Spinal cord (tissue), 10 donors: ENCODE measurements around the gene SYNPO. TPM values are rescaled to one million over a fixed set of nuclear protein-coding genes. Genes with fewer than 3 reads are reported as not detected.

Experiments used
- DNase-seq, 6 donors: peaks; one replicate each; pipeline versions ENCODE4 v3.0.0 to v3.0.0-alpha.2; 2013 to 2015; ENCODE audit warnings: low spot score in 6 of 6, low read depth in 4 of 6
- H3K27ac ChIP-seq: one replicate; pipeline ENCODE4 v1.5.1; 2013; ENCODE audit warnings: low read depth, low read length, control low read depth
- H3K27me3 ChIP-seq: one replicate; pipeline ENCODE4 v1.6.1; 2013; ENCODE audit warnings: low read length; ENCODE audit not compliant: control insufficient read depth, insufficient read depth
- H3K36me3 ChIP-seq: one replicate; pipeline ENCODE4 v1.6.1; 2013; ENCODE audit warnings: low read length; ENCODE audit not compliant: control insufficient read depth, insufficient read depth
- H3K4me1 ChIP-seq: one replicate; pipeline ENCODE4 v1.6.1; 2013; ENCODE audit warnings: low read length; ENCODE audit not compliant: control insufficient read depth, insufficient read depth
- H3K4me3 ChIP-seq: one replicate; pipeline ENCODE4 v1.5.1; 2013; ENCODE audit warnings: low read depth, low read length, control low read depth
- H3K9me3 ChIP-seq: one replicate; pipeline ENCODE4 v1.6.1; 2013; ENCODE audit warnings: low read length; ENCODE audit not compliant: control insufficient read depth, insufficient read depth
- WGBS: methylation state at CpG from one replicate; pipeline ENCODE4 v1.1.5; 2013; ENCODE audit warnings: missing lambda C conversion rate; ENCODE audit not compliant: insufficient coverage; 5-methylcytosine and 5-hydroxymethylcytosine counted together
- polyA plus RNA-seq, 2 donors: library from polyadenylated mRNA; unstranded; fragments of 120-200 nt; gene quantifications; one replicate each; pipeline ENCODE4 v1.2.1, GENCODE V29; 2013; ENCODE audit not compliant: insufficient read length in 2 of 2
- total RNA-seq, 2 donors: library from RNA; depleted of rRNA in 1 of 2; stranded (reverse); fragments of 120-200 nt in 1 of 2; fragments of >200 nt in 1 of 2; gene quantifications; one replicate each; pipeline versions ENCODE4 v1.2.3 to v1.2.4, GENCODE V29; 2013 to 2014
- donor health status: healthy.

The SYNPO gene
- total and polyA plus RNA-seq, 4 donors = 5.3 to 17.4 (median 10.9) TPM

- Histone ChIP-seq H3K27ac (no peak overlapping the region), H3K4me1 (peaks cover 58% of the 10 kb centered on the region), H3K36me3 (no peaks in the 10 kb centered on the region), H3K4me3 (no peak overlapping the region), H3K27me3 (peaks cover 4% of the 10 kb centered on the region), H3K9me3 (no peaks in the 10 kb centered on the region)
- 49% methylated on average over 2 of the region's 2 CpGs for WGBS
- DNase-seq = no peak
Measured at GRCh38 chr5:150622157-150622556, 18.3 kb upstream of the SYNPO start.

DNA sequence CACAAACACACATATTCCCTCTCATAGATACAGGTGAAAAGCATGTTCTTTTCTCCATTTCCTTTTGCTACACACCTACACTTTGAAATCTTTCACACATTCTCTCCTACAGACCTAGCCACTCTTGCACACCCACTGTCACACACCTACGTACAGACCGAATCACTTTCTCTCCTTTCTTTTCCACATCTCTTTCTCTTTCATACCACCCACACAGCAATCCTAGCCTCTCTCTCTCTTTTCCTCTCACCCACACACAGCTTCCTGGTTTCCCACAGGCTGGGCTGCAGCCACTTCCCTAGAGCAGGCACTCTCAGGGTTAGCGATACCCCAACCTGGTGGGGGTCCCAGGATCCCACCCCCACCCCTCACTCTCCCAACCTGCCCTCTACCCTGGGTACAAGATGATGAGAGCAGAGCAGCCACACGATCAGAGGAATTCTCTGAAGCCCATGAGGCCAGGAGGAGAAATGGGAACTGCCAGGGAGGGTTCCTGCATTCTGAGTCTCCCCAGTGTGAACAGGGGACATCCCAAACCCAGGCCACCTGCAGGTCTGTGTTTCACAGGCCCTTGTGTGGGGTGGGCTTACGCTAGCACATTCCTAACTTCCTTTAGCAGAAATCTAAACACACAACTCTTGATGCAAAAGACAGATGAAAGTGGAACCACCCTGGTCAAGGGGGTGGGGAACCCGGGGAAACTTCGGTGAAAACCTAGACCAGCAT is 17.1 kb upstream of the SYNPO start:
- no peak overlapping the region for H3K27ac ChIP-seq

DNA sequence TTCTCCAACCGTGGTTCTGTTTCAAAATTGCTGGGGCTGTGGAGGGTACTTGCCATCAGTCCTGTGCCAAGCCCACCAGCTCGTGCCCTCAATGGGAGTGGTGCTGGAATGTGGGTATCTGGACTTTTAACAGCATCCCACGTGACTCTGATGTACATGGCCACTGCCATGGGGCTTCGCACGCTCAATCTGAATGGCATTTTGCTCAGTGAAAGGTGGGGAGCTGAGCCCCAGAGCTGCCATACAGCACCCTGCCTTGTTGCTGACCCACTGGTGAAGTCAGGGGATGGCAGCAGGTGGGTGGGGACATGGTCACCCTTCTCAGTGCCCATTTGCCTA is 16.6 kb upstream of the SYNPO start:
- Histone ChIP-seq H3K27me3 (peaks cover 4% of the 10 kb centered on the region), H3K36me3 (no peaks in the 10 kb centered on the region), H3K4me3 (no peak overlapping the region), H3K27ac (no peak overlapping the region), H3K4me1 (peaks cover 52% of the 10 kb centered on the region), H3K9me3 (no peaks in the 10 kb centered on the region)
- DNase-seq = no peak
- WGBS = 77% methylated on average over 5 of the region's 5 CpGs

More for the DNA sequence above, 17.1 kb upstream of the SYNPO start:
- Histone ChIP-seq H3K36me3 (no peaks in the 10 kb centered on the region), H3K9me3 (no peaks in the 10 kb centered on the region), H3K27me3 (peaks cover 4% of the 10 kb centered on the region), H3K4me3 (no peak overlapping the region), H3K4me1 (peaks cover 57% of the 10 kb centered on the region)
- WGBS = 69% methylated on average over 5 of the region's 7 CpGs
- DNase-seq = no peak

- H3K4me1 ChIP-seq = peaks cover 45% of the 10 kb centered on the region
- no peaks in the 10 kb centered on the region for H3K9me3 ChIP-seq
- 3% methylated on average over 63 of the region's 74 CpGs for WGBS
- H3K4me3 ChIP-seq = peak overlapping the region; percentile 56
- no peaks in the 10 kb centered on the region for H3K36me3 ChIP-seq
- H3K27ac ChIP-seq = no peak overlapping the region
- peaks cover 4% of the 10 kb centered on the region for H3K27me3 ChIP-seq
- DNase-seq = peak in 2 of 6 donors; percentile 39 to 59
Measured at GRCh38 chr5:150624334-150625163, 15.9 kb upstream of the SYNPO start.

DNA sequence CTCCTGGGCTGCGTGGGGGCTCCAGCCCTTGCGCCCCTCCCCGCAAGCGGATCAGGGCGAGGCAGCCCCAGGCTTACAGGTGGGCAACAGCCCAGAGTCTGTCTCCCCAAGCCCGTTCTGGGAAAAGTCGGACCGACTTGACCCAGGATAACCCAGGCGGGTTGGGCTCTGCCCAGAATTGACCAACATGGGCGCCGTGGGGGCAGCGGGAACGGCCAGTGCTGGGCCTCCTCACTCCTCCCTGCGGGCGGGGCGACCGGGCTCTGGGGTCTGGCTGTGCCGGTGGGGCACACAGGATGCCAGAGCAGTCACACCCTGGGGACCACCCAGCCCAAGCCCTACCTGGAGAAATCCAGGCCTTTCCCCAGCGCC is 15.3 kb upstream of the SYNPO start:
- no peak for DNase-seq
- WGBS = 18% methylated on average over 18 of the region's 19 CpGs
- Histone ChIP-seq H3K27me3 (peaks cover 4% of the 10 kb centered on the region), H3K9me3 (no peaks in the 10 kb centered on the region), H3K36me3 (no peaks in the 10 kb centered on the region), H3K4me1 (peaks cover 40% of the 10 kb centered on the region), H3K4me3 (peak overlapping the region; percentile 56), H3K27ac (no peak overlapping the region)

- H3K27me3 ChIP-seq = peaks cover 4% of the 10 kb centered on the region
- no peaks in the 10 kb centered on the region for H3K9me3 ChIP-seq
- DNase-seq = no peak
- peak overlapping the region; percentile 56 for H3K4me3 ChIP-seq
- 72% methylated on average over 5 of the region's 10 CpGs for WGBS
- H3K27ac ChIP-seq = no peak overlapping the region
- H3K36me3 ChIP-seq = no peaks in the 10 kb centered on the region
- peaks cover 48% of the 10 kb centered on the region for H3K4me1 ChIP-seq
Measured at GRCh38 chr5:150625831-150626746, 14.4 kb upstream of the SYNPO start.

- WGBS = 75% methylated on average over 4 of the region's 5 CpGs
- Histone ChIP-seq H3K4me3 (no peak overlapping the region), H3K27ac (no peak overlapping the region), H3K4me1 (peaks cover 51% of the 10 kb centered on the region), H3K27me3 (peaks cover 4% of the 10 kb centered on the region), H3K36me3 (no peaks in the 10 kb centered on the region), H3K9me3 (no peaks in the 10 kb centered on the region)
- DNase-seq = no peak
Measured at GRCh38 chr5:150626853-150627276, 13.6 kb upstream of the SYNPO start.

DNA sequence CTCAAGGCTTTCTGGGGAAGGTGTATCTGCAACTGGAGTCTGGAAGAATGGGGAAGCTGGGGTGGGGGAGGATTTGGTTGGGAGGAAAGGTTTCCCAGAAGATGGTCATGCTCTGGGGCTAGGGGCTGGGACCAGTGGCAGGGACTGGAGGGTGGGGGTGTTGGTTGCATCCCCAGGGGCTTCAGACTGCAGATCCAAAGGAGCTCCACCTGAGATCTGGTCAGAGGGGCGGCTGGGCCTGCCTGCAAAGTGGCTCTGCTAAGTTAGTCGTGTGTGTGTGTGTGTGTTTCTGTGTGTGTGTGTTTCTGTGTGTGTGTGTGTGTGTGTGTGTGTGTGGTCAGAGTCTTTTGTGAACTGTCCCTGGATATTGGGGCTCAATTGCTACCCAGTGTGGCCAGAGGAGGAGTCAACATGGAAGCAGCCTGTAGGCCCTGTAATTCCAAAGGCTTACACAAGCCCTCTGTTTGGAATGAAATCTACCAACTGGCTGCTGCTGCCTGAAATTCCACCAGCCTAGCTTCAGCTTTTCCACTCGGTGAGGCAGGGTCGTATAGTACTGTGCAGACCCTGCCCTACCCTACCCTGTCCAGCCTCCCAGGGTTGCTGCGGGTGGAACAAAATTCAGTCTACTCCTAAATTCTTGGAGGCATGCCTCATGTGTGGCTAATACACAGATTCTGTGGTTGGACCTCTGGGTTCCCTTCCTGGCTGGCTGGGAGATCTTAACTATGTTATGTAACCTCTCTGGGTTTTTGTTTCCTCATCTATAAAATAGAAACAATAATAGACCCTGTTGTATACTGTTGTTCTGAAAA is 12.5 kb upstream of the SYNPO start:
- Histone ChIP-seq H3K27ac (no peak overlapping the region), H3K4me3 (no peak overlapping the region), H3K36me3 (no peaks in the 10 kb centered on the region), H3K4me1 (peaks cover 51% of the 10 kb centered on the region), H3K9me3 (no peaks in the 10 kb centered on the region), H3K27me3 (peaks cover 4% of the 10 kb centered on the region)
- no peak for DNase-seq
- 57% methylated on average over 4 of the region's 5 CpGs for WGBS
